Ovary (tissue), 9 donors: ENCODE results near the gene CACNA1D. TPM values are rescaled to one million over a fixed set of nuclear protein-coding genes. Genes with fewer than 3 reads are reported as not detected.

Source experiments
- DNase-seq, 5 donors: peaks; one replicate each; pipeline ENCODE4 v3.0.0-alpha.2; 2019 to 2020
- H3K27ac ChIP-seq, 2 donors: fragments of 200-600 bp; one replicate each; pipeline versions ENCODE4 v1.5.1 to v1.8.0; 2019 to 2022
- H3K27me3 ChIP-seq: fragments of 200-600 bp; one replicate; pipeline ENCODE4 v1.8.0; 2022
- H3K36me3 ChIP-seq: fragments of 200-600 bp; sonication (generic); one replicate; pipeline ENCODE4 v1.5.1; 2019
- H3K4me1 ChIP-seq: one replicate; pipeline ENCODE4 v1.8.1; 2013; ENCODE audit warnings: mild to moderate bottlenecking, moderate library complexity; ENCODE audit not compliant: insufficient read depth
- H3K4me3 ChIP-seq: fragments of 200-600 bp; sonication (generic); one replicate; pipeline ENCODE4 v1.5.1; 2017
- H3K9me3 ChIP-seq, 2 donors: fragments of 200-600 bp in 1 of 2; sonication (generic) in 1 of 2; one replicate each; pipeline versions ENCODE4 v1.5.1 to v1.8.1; 2013 to 2019; ENCODE audit warnings: mild to moderate bottlenecking in 1 of 2, moderate library complexity in 1 of 2
- EP300 ChIP-seq: sonication (generic); formaldehyde crosslinking; IDR thresholded peaks from one replicate; pipeline ENCODE4 v1.6.1; 2017; ENCODE audit warnings: antibody characterized with exemption
- POLR2A ChIP-seq: fragments of 450-650 bp; IDR thresholded peaks from one replicate; pipeline ENCODE4 v1.6.1; 2017; ENCODE audit warnings: antibody characterized with exemption, mild to moderate bottlenecking, moderate library complexity
- WGBS, 3 donors: extraction: QIAGEN DNeasy Blood & Tissue Kit in 1 of 3; methylation state at CpG; one replicate each; pipeline versions ENCODE4 v1.1.5 to v1.1.7; 2013 to 2017; 5-methylcytosine and 5-hydroxymethylcytosine counted together
- intact Hi-C, 4 donors: fragments of 100-400 bp; cut with DNase I; formaldehyde crosslinking; loops; one replicate each; pipeline versions ENCODE4 v1.11.0 to v1.15.1; 2022 to 2023
- polyA plus RNA-seq, 2 donors: library from polyadenylated mRNA; stranded (reverse); fragments of 200-250 nt in 1 of 2; fragments of 350-450 nt in 1 of 2; fragmentation: Illumina TruSeq in 1 of 2; extraction: RNeasy Lipid Tissue Mini Kit (QIAGEN cat#74804) in 1 of 2; gene quantifications; one replicate each; pipeline ENCODE4 v1.2.3, GENCODE V29; 2013 to 2014
- total RNA-seq, 7 donors: library from RNA; depleted of rRNA in 2 of 7; stranded (reverse); fragments of >200 nt in 2 of 7; fragmentation: NEBNext Ultra II Directional in 3 of 7; extraction: Animal tissue kit (Norgen Biotek cat#: 25700) in 3 of 7; gene quantifications; one replicate each; pipeline versions ENCODE4 v1.1.0 to v1.2.4, GENCODE V29; 2016 to 2023
- TF ChIP-seq, protein P1 (sequence below), 3 donors: fragments of 450-650 bp in 2 of 3; fragments of 200-600 bp in 1 of 3; IDR thresholded peaks; one replicate each; pipeline versions ENCODE4 v1.5.1 to v1.8.0; 2016 to 2022; ENCODE audit warnings: antibody characterized with exemption in 3 of 3, mild to moderate bottlenecking in 1 of 3
- donor health status: DM: no; HTN: no; CAD: no; lungs with moderate emphysema.
- donor health status: DM: no; HTN: no; CAD: no.
- donor health status: Bipolar disorder and iron deficiency.
- donor health status: DM: yes; HTN: yes; CAD: no.
- donor health status: DM: no; HTN: no; CAD: no.
- donor health status: DM: yes; HTN: yes; CAD: no.

Gene CACNA1D
- total and polyA plus RNA-seq, 9 donors = 0.23 to 9.3 (median 5.1) TPM

DNA sequence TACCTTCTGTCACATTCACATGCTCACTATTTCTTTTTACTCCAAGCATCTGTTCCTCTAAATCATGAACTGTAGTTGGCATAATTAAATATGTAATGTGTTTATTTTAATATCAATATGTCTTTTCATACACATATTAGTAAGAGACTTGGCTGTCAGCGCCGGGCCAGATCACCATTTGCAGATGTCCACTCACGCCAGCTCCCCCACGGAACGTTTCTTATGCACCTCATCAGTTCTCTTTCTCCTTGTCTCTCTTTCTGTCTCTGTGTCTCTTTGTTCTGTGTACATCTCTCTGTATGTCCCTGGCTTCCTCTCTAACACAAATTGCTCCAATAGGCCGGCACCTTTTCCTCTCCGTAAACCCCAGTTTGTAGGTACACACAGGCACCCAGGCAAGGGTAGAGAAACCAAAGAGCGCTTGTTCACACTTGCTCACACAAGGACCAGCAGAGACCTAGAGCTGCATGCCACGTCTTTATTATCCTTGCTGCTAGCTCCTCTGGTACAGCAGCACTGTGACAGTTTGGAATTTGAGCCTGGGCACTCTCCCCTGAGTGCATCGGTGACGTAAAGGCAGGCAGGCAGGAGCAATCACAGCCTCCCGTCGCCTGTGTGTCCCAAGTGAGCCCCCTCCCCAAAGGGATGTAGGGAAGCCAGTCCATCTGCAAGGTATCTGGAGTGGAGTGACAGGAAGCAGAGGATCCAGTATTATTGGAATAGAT, 40.4 kb downstream of the CACNA1D start:
- Histone ChIP-seq H3K36me3 (no peaks in the 10 kb centered on the region), H3K9me3 (no peaks in the 10 kb centered on the region), H3K27ac (no peak overlapping the region), H3K4me1 (no peaks in the 10 kb centered on the region), H3K4me3 (no peak overlapping the region), H3K27me3 (no peaks in the 10 kb centered on the region)
- DNase-seq = no peak
- WGBS, 3 donors = 68 to 71% (median 69%) methylated on average over 13 of the region's 13 CpGs
- TF ChIP-seq POLR2A (no peak), EP300 (no peak)
- TF ChIP-seq, protein P1, sequence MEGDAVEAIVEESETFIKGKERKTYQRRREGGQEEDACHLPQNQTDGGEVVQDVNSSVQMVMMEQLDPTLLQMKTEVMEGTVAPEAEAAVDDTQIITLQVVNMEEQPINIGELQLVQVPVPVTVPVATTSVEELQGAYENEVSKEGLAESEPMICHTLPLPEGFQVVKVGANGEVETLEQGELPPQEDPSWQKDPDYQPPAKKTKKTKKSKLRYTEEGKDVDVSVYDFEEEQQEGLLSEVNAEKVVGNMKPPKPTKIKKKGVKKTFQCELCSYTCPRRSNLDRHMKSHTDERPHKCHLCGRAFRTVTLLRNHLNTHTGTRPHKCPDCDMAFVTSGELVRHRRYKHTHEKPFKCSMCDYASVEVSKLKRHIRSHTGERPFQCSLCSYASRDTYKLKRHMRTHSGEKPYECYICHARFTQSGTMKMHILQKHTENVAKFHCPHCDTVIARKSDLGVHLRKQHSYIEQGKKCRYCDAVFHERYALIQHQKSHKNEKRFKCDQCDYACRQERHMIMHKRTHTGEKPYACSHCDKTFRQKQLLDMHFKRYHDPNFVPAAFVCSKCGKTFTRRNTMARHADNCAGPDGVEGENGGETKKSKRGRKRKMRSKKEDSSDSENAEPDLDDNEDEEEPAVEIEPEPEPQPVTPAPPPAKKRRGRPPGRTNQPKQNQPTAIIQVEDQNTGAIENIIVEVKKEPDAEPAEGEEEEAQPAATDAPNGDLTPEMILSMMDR (IDR thresholded peaks at IDR 0.05) = no peak
- intact Hi-C loops = no loop called here

DNA sequence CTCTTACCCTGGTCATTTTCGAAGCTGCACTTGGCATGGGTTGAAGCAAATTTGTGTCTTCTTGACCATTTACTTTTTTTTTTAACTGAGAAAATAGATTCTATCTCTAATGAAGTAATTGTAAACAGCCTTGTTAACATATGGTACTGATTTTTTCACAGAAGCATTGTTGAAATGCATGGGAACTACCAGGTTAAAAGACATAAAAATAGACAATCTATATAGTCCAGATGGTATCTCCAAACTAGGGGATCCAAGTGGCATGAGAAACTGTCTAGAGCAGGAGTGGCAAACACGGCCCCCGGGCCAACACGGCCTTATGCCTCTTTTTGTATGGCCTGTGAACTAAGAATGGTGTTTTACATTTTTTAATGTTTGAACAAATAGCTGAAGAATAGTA, 41.9 kb downstream of the CACNA1D start:
- H3K9me3 ChIP-seq = no peaks in the 10 kb centered on the region

GRCh38 chr3:53544357-53544756, 49.9 kb downstream of the CACNA1D start:
- no peak for DNase-seq
- 94 to 98% (median 95%) methylated on average over 3 of the region's 3 CpGs for WGBS, 3 donors
- no peaks in the 10 kb centered on the region for H3K36me3 ChIP-seq
- H3K4me1 ChIP-seq = no peaks in the 10 kb centered on the region
- TF ChIP-seq EP300 = no peak
- TF ChIP-seq, protein P1 (IDR thresholded peaks at IDR 0.05) = no peak
- TF ChIP-seq POLR2A = no peak
- H3K27me3 ChIP-seq = no peaks in the 10 kb centered on the region
- H3K9me3 ChIP-seq = no peaks in the 10 kb centered on the region
- intact Hi-C loops = no loop called here
- no peak overlapping the region for H3K4me3 ChIP-seq
- no peak overlapping the region for H3K27ac ChIP-seq

More for the DNA sequence above, 41.9 kb downstream of the CACNA1D start:
- DNase-seq = no peak
- Histone ChIP-seq H3K36me3 (no peaks in the 10 kb centered on the region), H3K27me3 (no peaks in the 10 kb centered on the region), H3K4me1 (no peaks in the 10 kb centered on the region), H3K4me3 (no peak overlapping the region), H3K27ac (no peak overlapping the region)
- WGBS, 3 donors = 86 to 91% (median 91%) methylated on average over 4 of the region's 4 CpGs
- no peak for TF ChIP-seq EP300
- TF ChIP-seq, protein P1 (IDR thresholded peaks at IDR 0.05) = no peak
- TF ChIP-seq POLR2A = no peak
- intact Hi-C loops = no loop called here

DNA sequence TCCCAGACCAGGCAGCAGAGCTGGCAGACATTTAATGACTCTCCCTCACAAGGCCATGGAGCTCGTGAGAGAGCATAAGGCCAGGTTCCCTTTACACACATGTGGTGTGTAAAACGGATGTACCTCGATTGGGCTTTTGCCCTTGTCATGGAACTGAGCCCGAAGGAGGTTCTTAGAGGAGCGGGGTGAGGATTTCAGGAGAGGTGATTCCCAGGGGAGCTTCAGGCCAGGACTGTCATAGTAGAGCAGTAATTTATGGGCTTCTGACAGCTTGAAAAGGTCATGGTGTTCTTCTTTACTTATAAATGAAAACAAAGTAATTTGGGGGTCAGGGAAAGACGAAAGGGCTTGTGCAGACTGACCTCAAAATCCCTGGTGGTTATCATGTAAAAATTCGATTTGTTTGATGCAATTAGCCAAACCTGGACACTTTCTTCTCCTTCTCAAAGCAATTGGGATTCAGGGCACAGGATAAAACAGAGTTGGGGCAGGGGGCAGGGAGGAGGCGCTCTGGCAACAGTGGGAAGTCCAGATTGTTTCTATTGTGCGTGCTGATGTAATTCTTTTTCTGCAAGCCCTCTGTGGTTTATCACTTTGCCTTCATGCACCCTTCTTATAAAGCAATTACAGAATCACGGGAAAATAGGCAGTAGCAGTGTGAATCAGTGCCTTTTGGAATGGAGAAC, 51.0 kb downstream of the CACNA1D start:
- no peak overlapping the region for H3K27ac ChIP-seq
- H3K27me3 ChIP-seq = no peaks in the 10 kb centered on the region
- H3K4me1 ChIP-seq = no peaks in the 10 kb centered on the region
- H3K9me3 ChIP-seq = no peaks in the 10 kb centered on the region
- TF ChIP-seq, protein P1 (IDR thresholded peaks at IDR 0.05) = no peak
- TF ChIP-seq POLR2A = no peak
- TF ChIP-seq EP300 = no peak
- WGBS, 3 donors = 49 to 58% (median 53%) methylated on average over 10 of the region's 10 CpGs
- H3K36me3 ChIP-seq = no peaks in the 10 kb centered on the region
- no peak for DNase-seq
- no peak overlapping the region for H3K4me3 ChIP-seq
- intact Hi-C loops = no loop called here
